ENCODE measurements around the gene MSH5. TPM values are rescaled to one million over a fixed set of nuclear protein-coding genes. Genes with fewer than 3 reads are reported as not detected.

MSH5 gene
- total and polyA plus RNA-seq, 9 of the 15 experiments (the other 6 are each of a cell fraction or from before 2014, with no cell fraction given), result 12.5 to 104 (median 46.6) TPM

- TF ChIP-seq GMEB1 (CRISPR knock-in tag; IDR thresholded peaks at IDR 0.05), result peak; percentile 70
- TF ChIP-seq SREBF1 (IDR thresholded peaks at IDR 0.05; ENCODE audit: borderline replicate concordance, low read depth, low read length), result peak; percentile 91
- TF ChIP-seq ZNF41 (CRISPR knock-in tag; conservative IDR thresholded peaks at IDR 0.05), result 0 out of 2 replicates have a peak, but pooled peaks have one; percentile 50
- TF ChIP-seq ZNF398 (CRISPR knock-in tag; IDR thresholded peaks at IDR 0.05), result no peak
- TF ChIP-seq NR0B1 (IDR thresholded peaks at IDR 0.05; ENCODE audit: partially characterized antibody), result no peak
- peak; percentile 78 for TF ChIP-seq TCF7 (IDR thresholded peaks at IDR 0.05; ENCODE audit: borderline replicate concordance)
- TF ChIP-seq MEF2A (IDR thresholded peaks at IDR 0.05; ENCODE audit: control insufficient read depth, low read depth, low read length), result 0 out of 2 replicates have a peak, but pooled peaks have one; percentile 16
- no peak for TF ChIP-seq ZNF431 (CRISPR knock-in tag; IDR thresholded peaks at IDR 0.05)
- peak in 2 of 3 experiments; percentile 83 to 86 for TF ChIP-seq YY1 (IDR thresholded peaks at IDR 0.05; ENCODE audit: borderline replicate concordance in 1 of 3, control insufficient read depth in 1 of 3, extremely low read depth in 1 of 3, insufficient read depth in 3 of 3, insufficient read length in 1 of 3, insufficient replicate concordance in 2 of 3, low read depth in 1 of 3, low read length in 2 of 3)
- no peak for TF ChIP-seq NCOA2 (IDR thresholded peaks at IDR 0.05; ENCODE audit: partially characterized antibody in 2 of 2)
- TF ChIP-seq ZNF175 (CRISPR knock-in tag; IDR thresholded peaks at IDR 0.05; ENCODE audit: low read depth), result peak; percentile 78
- TF ChIP-seq POLR2B (IDR thresholded peaks at IDR 0.05; ENCODE audit: low read depth, partially characterized antibody), result peak; percentile 97
- TF ChIP-seq PYGO2 (tag; IDR thresholded peaks at IDR 0.05), result no peak
Observed at GRCh38 chr6:31702819-31703716, 36.7 kb upstream of the MSH5 start, which contains the start of gene ABHD16A (continued).
